ENCODE data around the gene CAMTA2. TPM values are rescaled to one million over a fixed set of nuclear protein-coding genes. Genes with fewer than 3 reads are reported as not detected.

Gene CAMTA2
- total RNA-seq, 2 experiments from 2014 or later: 9.7 to 44.3 TPM

- intact Hi-C loops (cut with micrococcal nuclease; ENCODE audit: unreplicated experiment): no loop called here
- peaks cover 35% of the 10 kb centered on the region; the same call in 1 of the 2 replicates for H3K36me3 ChIP-seq (ENCODE audit: insufficient read depth, low read length)
- no peak overlapping the region for H3K4me2 ChIP-seq (ENCODE audit: low read length)
- CTCF ChIA-PET (ENCODE audit: unreplicated experiment): no interaction called here
- H3K27ac ChIP-seq (ENCODE audit: low read depth, low read length, poor library complexity, severe bottlenecking): no peak overlapping the region
- no peaks in the 10 kb centered on the region for H3K9me3 ChIP-seq (ENCODE audit: low read length)
- H3K79me2 ChIP-seq (ENCODE audit: insufficient read depth, low read depth, low read length): no peaks in the 10 kb centered on the region
- DNase-seq (ENCODE audit: low spot score): no peak
- POLR2A ChIA-PET: no interaction called here
- TF ChIP-seq CTCF (conservative IDR thresholded peaks at IDR 0.05; ENCODE audit: low read length) (no peak), EZH2phosphoT487 (IDR thresholded peaks at IDR 0.05; ENCODE audit: borderline replicate concordance, low read depth, low read length) (no peak)
- no peak overlapping the region for H3K4me3 ChIP-seq (ENCODE audit: low read depth, low read length, poor library complexity, severe bottlenecking)
- H2AFZ ChIP-seq (ENCODE audit: low read length): no peak overlapping the region
- peaks cover 11% of the 10 kb centered on the region for H3K4me1 ChIP-seq (ENCODE audit: insufficient read depth, low read length, poor library complexity, severe bottlenecking)
- H3K9me2 ChIP-seq (ENCODE audit: insufficient read depth, low read length): no peaks in the 10 kb centered on the region
- H4K20me1 ChIP-seq (ENCODE audit: insufficient read depth, low read length): no peaks in the 10 kb centered on the region
- no TSS peak for BruUV-seq (replicated peaks)
Observed at GRCh38 chr17:5023588-5024147, 36.2 kb upstream of the CAMTA2 start.

GRCh38 chr17:5022171-5022711 lies 34.8 kb upstream of the CAMTA2 start:
- H3K36me3 ChIP-seq (ENCODE audit: insufficient read depth, low read length): peaks cover 42% of the 10 kb centered on the region; the same call in 1 of the 2 replicates
- no TSS peak for BruUV-seq (replicated peaks)
- ChIA-PET POLR2A (interaction anchor here (0.7 kb wide), 1 partner anchor 16 kb away, joined by 3 read pairs; no protein-coding TSS in a partner anchor), CTCF (ENCODE audit: unreplicated experiment) (interaction anchor here (0.6 kb wide), 1 partner anchor 25 kb away, joined by 3 read pairs; the partner anchor contains the start of gene INCA1)
- no peak for DNase-seq (ENCODE audit: low spot score)
- H3K27ac ChIP-seq (ENCODE audit: low read depth, low read length, poor library complexity, severe bottlenecking): no peak overlapping the region
- H2AFZ ChIP-seq (ENCODE audit: low read length): no peak overlapping the region
- no peaks in the 10 kb centered on the region for H3K9me2 ChIP-seq (ENCODE audit: insufficient read depth, low read length)
- intact Hi-C loops (cut with micrococcal nuclease; ENCODE audit: unreplicated experiment): no loop called here
- no peaks in the 10 kb centered on the region for H3K9me3 ChIP-seq (ENCODE audit: low read length)
- H4K20me1 ChIP-seq (ENCODE audit: insufficient read depth, low read length): no peaks in the 10 kb centered on the region
- H3K4me3 ChIP-seq (ENCODE audit: low read depth, low read length, poor library complexity, severe bottlenecking): no peak overlapping the region
- TF ChIP-seq CTCF (conservative IDR thresholded peaks at IDR 0.05; ENCODE audit: low read length) (no peak), EZH2phosphoT487 (IDR thresholded peaks at IDR 0.05; ENCODE audit: borderline replicate concordance, low read depth, low read length) (no peak)
- H3K4me1 ChIP-seq (ENCODE audit: insufficient read depth, low read length, poor library complexity, severe bottlenecking): peaks cover 22% of the 10 kb centered on the region
- no peaks in the 10 kb centered on the region for H3K79me2 ChIP-seq (ENCODE audit: insufficient read depth, low read depth, low read length)
- H3K4me2 ChIP-seq (ENCODE audit: low read length): no peak overlapping the region

- H4K20me1 ChIP-seq (ENCODE audit: insufficient read depth, low read length): no peaks in the 10 kb centered on the region
- H3K4me1 ChIP-seq (ENCODE audit: insufficient read depth, low read length, poor library complexity, severe bottlenecking): peaks cover 34% of the 10 kb centered on the region
- H3K9me3 ChIP-seq (ENCODE audit: low read length): no peaks in the 10 kb centered on the region
- H2AFZ ChIP-seq (ENCODE audit: low read length): no peak overlapping the region
- no TSS peak for BruUV-seq (replicated peaks)
- no peak overlapping the region for H3K4me2 ChIP-seq (ENCODE audit: low read length)
- no peaks in the 10 kb centered on the region for H3K9me2 ChIP-seq (ENCODE audit: insufficient read depth, low read length)
- H3K36me3 ChIP-seq (ENCODE audit: insufficient read depth, low read length): peaks cover 47% of the 10 kb centered on the region
- no peak for DNase-seq (ENCODE audit: low spot score)
- H3K79me2 ChIP-seq (ENCODE audit: insufficient read depth, low read depth, low read length): no peaks in the 10 kb centered on the region
- intact Hi-C loops (cut with micrococcal nuclease; ENCODE audit: unreplicated experiment): no loop called here
- CTCF ChIA-PET (ENCODE audit: unreplicated experiment): no interaction called here
- POLR2A ChIA-PET: no interaction called here
- no peak overlapping the region for H3K27ac ChIP-seq (ENCODE audit: low read depth, low read length, poor library complexity, severe bottlenecking)
- TF ChIP-seq CTCF (conservative IDR thresholded peaks at IDR 0.05; ENCODE audit: low read length): no peak
- no peak for TF ChIP-seq EZH2phosphoT487 (IDR thresholded peaks at IDR 0.05; ENCODE audit: borderline replicate concordance, low read depth, low read length)
- H3K4me3 ChIP-seq (ENCODE audit: low read depth, low read length, poor library complexity, severe bottlenecking): no peak overlapping the region
Observed at GRCh38 chr17:5020502-5021023, 33.1 kb upstream of the CAMTA2 start.
